SH-SY5Y (cell line): ENCODE results near the gene PPP1R11.

Experiments used
- GATA2 ChIP-seq: IDR thresholded peaks from 2 replicates; pipeline ENCODE4 v1.6.1; 2011; ENCODE audit warnings: mild to moderate bottlenecking, low read depth, low read length
- GATA3 ChIP-seq: IDR thresholded peaks from 2 replicates; pipeline ENCODE4 v1.6.1; 2011; ENCODE audit warnings: low read depth, mild to moderate bottlenecking, low read length, moderate library complexity

DNA sequence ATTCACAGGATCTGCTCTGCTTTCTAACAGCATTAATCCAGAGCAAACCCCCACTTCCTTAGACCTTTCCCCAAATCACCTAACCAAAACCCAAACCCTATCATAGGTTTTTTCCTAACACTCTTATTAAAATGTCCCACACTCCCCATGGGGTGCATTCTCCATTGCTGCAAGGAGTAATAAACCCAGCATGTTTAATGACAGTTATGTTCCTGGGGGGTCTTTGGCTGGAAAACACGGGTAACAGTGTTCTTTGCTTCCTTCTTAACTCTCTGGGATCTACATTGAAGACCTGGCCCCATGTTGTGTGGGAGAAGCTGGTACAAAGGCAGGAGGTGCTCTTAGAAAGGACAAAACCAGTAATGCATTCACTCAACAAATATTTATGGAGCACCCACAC lies 29.8 kb downstream of the PPP1R11 start:
- TF ChIP-seq GATA2 (no peak), GATA3 (no peak)
